Measurements from ENCODE around the gene FUT9.

- TF ChIP-seq CTCF (IDR thresholded peaks at IDR 0.05; ENCODE audit: low read depth, low read length) (no peak), EZH2phosphoT487 (IDR thresholded peaks at IDR 0.05; ENCODE audit: low read depth) (no peak)
These were observed 85.8 kb downstream of the FUT9 start for GRCh38 chr6:96101564-96101963.
